OCI-LY7 (cell line): Measurements from ENCODE around the gene FAM184B. TPM values are rescaled to one million over a fixed set of nuclear protein-coding genes. Genes with fewer than 3 reads are reported as not detected.

Experiments
- BruUV-seq: library from RNA; stranded (reverse); fragments of 400-500 nt; replicated peaks from 2 replicates; lab custom pipeline; 2021; lab: Mats Ljungman, UMichigan
- CTCF ChIA-PET: fragments of 300-600 bp; sonication (Branson Sonifier 250); formaldehyde crosslinking; loops from one replicate; lab custom pipeline; 2022; ENCODE audit warnings: antibody characterized with exemption; ENCODE audit not compliant: unreplicated experiment; lab: Charles Lee
- POLR2A ChIA-PET: fragments of 300-600 bp; sonication (Branson Sonifier 250); formaldehyde crosslinking; loops from one replicate; lab custom pipeline; 2022; ENCODE audit warnings: antibody characterized with exemption; lab: Charles Lee
- DNase-seq: peaks from one replicate; pipeline ENCODE4 v3.0.0-alpha.2; 2015; ENCODE audit warnings: low spot score
- H2AFZ ChIP-seq: fragments of 200-600 bp; sonication (generic), shearing (Covaris generic); 2 replicates; pipeline ENCODE4 v1.6.1; 2014; ENCODE audit warnings: mild to moderate bottlenecking, antibody characterized with exemption, low read length, moderate library complexity
- H3K27ac ChIP-seq: fragments of 200-600 bp; sonication (generic); 2 replicates; pipeline ENCODE4 v1.5.1; 2014; ENCODE audit warnings: mixed run types, low read depth, mild to moderate bottlenecking, moderate library complexity, low read length, inconsistent platforms; ENCODE audit not compliant: poor library complexity, severe bottlenecking
- H3K36me3 ChIP-seq: fragments of 200-600 bp; sonication (generic); 2 replicates; pipeline ENCODE4 v1.6.1; 2014; ENCODE audit warnings: mild to moderate bottlenecking, antibody characterized with exemption, low read length, moderate library complexity, mixed read lengths; ENCODE audit not compliant: insufficient read depth
- H3K4me1 ChIP-seq: fragments of 200-600 bp; sonication (generic); 2 replicates; pipeline ENCODE4 v1.5.1; 2014; ENCODE audit warnings: mild to moderate bottlenecking, low read length; ENCODE audit not compliant: insufficient read depth, poor library complexity, severe bottlenecking
- H3K4me2 ChIP-seq: fragments of 200-600 bp; sonication (generic); 2 replicates; pipeline ENCODE4 v1.6.1; 2014; ENCODE audit warnings: mild to moderate bottlenecking, low read length
- H3K4me3 ChIP-seq: fragments of 200-600 bp; sonication (generic); 2 replicates; pipeline ENCODE4 v1.5.1; 2014; ENCODE audit warnings: mild to moderate bottlenecking, low read depth, low read length; ENCODE audit not compliant: poor library complexity, severe bottlenecking
- H3K79me2 ChIP-seq: fragments of 200-600 bp; sonication (generic); 2 replicates; pipeline ENCODE4 v1.6.1; 2016; ENCODE audit warnings: low read depth, mild to moderate bottlenecking, low read length, moderate library complexity, mixed read lengths; ENCODE audit not compliant: insufficient read depth
- H3K9me2 ChIP-seq: fragments of 200-600 bp; sonication (generic); 2 replicates; pipeline ENCODE4 v1.6.1; 2016; ENCODE audit warnings: mild to moderate bottlenecking, low read length, mixed read lengths; ENCODE audit not compliant: insufficient read depth
- H3K9me3 ChIP-seq: fragments of 200-600 bp; sonication (generic); 2 replicates; pipeline ENCODE4 v1.6.1; 2014; ENCODE audit warnings: mild to moderate bottlenecking, mixed run types, low read length, mixed read lengths
- H4K20me1 ChIP-seq: fragments of 200-600 bp; sonication (generic); 2 replicates; pipeline ENCODE4 v1.6.1; 2014; ENCODE audit warnings: mild to moderate bottlenecking, antibody characterized with exemption, low read length, moderate library complexity, mixed read lengths; ENCODE audit not compliant: insufficient read depth
- EZH2phosphoT487 ChIP-seq: fragments of 200-600 bp; sonication (generic); IDR thresholded peaks from 2 replicates; pipeline ENCODE4 v1.6.1; 2018; ENCODE audit warnings: low read depth, borderline replicate concordance, mild to moderate bottlenecking, mixed run types, antibody characterized with exemption, low read length, moderate library complexity, mixed read lengths
- intact Hi-C: fragments of 100-400 bp; cut with micrococcal nuclease; formaldehyde crosslinking; loops from one replicate; pipeline ENCODE4 v1.10.0; 2022; ENCODE audit not compliant: unreplicated experiment
- total RNA-seq, 2 experiments: library from RNA; depleted of rRNA in 1 of 2; stranded (reverse); fragments of >200 nt in 1 of 2; shearing (Covaris generic) in 1 of 2; gene quantifications; 2 replicates each; pipeline ENCODE4 v1.2.3, GENCODE V29; 2014 to 2022
- TF ChIP-seq, protein P1 (sequence below): fragments of 200-600 bp; sonication (generic); conservative IDR thresholded peaks from 2 replicates; pipeline ENCODE4 v1.5.1; 2014; ENCODE audit warnings: mild to moderate bottlenecking, antibody characterized with exemption, low read length, moderate library complexity, mixed read lengths

Gene FAM184B
- total RNA-seq, 2 experiments from 2014 or later, result not detected

DNA sequence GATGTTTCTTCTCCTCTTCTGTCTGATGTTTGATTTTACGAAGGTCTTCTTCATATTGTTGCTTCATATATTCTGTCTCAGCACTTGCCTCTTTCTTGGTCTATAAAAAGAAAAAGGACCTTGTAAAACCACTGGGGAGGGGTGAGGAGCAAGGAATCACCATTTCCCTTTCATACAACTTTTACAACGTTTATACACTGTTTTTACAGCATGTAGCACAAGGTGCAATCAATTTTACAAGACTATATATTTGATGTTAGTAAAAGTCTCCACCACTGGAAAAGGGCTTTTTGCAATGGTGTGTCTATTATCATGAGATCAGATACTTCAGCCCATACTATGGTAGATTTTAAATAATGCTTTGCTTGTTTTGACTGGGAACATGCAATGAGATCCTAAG lies 76.3 kb downstream of the FAM184B start:
- POLR2A ChIA-PET, result interaction anchor here (0.6 kb wide), 1 partner anchor 67 kb away, joined by 4 read pairs; no protein-coding TSS in a partner anchor
- Histone ChIP-seq H3K9me3 (no peaks in the 10 kb centered on the region), H3K36me3 (no peaks in the 10 kb centered on the region), H3K79me2 (no peaks in the 10 kb centered on the region), H3K4me2 (no peak overlapping the region), H3K4me1 (no peaks in the 10 kb centered on the region), H3K9me2 (no peaks in the 10 kb centered on the region), H2AFZ (no peak overlapping the region), H4K20me1 (no peaks in the 10 kb centered on the region), H3K27ac (no peak overlapping the region), H3K4me3 (no peak overlapping the region)
- no TSS peak for BruUV-seq
- intact Hi-C loops, result no loop called here
- CTCF ChIA-PET, result no interaction called here
- no peak for TF ChIP-seq EZH2phosphoT487
- TF ChIP-seq, protein P1, sequence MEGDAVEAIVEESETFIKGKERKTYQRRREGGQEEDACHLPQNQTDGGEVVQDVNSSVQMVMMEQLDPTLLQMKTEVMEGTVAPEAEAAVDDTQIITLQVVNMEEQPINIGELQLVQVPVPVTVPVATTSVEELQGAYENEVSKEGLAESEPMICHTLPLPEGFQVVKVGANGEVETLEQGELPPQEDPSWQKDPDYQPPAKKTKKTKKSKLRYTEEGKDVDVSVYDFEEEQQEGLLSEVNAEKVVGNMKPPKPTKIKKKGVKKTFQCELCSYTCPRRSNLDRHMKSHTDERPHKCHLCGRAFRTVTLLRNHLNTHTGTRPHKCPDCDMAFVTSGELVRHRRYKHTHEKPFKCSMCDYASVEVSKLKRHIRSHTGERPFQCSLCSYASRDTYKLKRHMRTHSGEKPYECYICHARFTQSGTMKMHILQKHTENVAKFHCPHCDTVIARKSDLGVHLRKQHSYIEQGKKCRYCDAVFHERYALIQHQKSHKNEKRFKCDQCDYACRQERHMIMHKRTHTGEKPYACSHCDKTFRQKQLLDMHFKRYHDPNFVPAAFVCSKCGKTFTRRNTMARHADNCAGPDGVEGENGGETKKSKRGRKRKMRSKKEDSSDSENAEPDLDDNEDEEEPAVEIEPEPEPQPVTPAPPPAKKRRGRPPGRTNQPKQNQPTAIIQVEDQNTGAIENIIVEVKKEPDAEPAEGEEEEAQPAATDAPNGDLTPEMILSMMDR, result no peak
- no peak for DNase-seq

DNA sequence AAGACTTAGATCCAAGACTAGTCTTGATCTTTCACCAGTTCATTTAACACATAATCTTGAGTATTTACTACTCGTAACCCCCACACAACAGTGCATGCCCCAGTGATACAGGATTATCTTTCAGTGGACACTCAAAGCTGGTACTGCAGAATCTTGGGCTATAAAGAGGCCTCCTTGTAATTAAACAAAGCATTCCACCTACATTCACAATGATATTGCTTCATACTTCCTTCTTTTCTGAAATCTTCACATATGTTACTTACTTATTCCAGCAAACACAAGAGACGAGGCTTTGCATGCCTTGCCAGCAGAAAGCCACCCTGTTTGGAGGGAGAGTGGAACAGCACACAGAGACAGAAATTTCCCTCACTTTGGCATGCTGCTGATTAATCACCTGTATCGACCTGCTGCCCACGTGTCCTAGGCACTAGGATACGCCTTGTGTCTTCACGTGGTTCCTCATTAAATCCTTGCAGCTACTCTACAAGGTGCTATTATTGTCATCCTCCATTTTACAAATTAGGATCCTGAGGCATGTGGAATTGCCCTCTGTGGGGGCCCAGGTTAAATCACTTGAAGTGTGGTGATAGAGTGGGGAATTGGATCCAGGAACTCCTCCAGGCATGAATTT lies 77.3 kb downstream of the FAM184B start:
- H3K27ac ChIP-seq, result no peak overlapping the region
- DNase-seq, result no peak
- H3K4me2 ChIP-seq, result no peak overlapping the region
- H3K4me1 ChIP-seq, result no peaks in the 10 kb centered on the region
- CTCF ChIA-PET, result no interaction called here
- intact Hi-C loops, result no loop called here
- POLR2A ChIA-PET, result no interaction called here
- H2AFZ ChIP-seq, result no peak overlapping the region
- H3K79me2 ChIP-seq, result no peaks in the 10 kb centered on the region
- no peaks in the 10 kb centered on the region for H3K36me3 ChIP-seq
- H3K9me2 ChIP-seq, result no peaks in the 10 kb centered on the region
- H4K20me1 ChIP-seq, result no peaks in the 10 kb centered on the region
- H3K9me3 ChIP-seq, result no peaks in the 10 kb centered on the region
- no peak for TF ChIP-seq EZH2phosphoT487
- BruUV-seq, result no TSS peak
- no peak overlapping the region for H3K4me3 ChIP-seq

DNA sequence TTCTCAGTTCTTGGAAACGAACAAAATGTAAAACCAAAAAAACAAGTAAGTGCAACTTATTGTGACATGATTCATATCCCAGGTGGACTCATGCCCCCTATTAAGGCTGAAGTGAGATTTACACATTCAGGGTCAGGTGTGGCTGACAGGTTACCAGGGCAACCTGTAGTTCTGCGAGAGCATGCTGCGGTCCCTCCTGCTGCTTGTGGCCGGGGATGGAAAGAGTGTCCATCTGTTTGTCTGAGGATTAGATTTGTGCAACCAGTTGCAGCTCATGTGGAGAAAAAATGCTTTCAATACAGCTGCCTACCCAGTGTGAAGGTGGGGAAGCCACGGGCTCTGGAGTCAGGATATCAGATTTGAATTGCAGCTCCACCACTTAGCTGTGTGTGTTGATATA lies 78.8 kb downstream of the FAM184B start:
- ChIA-PET CTCF (no interaction called here), POLR2A (interaction anchor here (0.6 kb wide), 1 partner anchor 27 kb away, joined by 4 read pairs; no protein-coding TSS in a partner anchor)
- intact Hi-C loops, result no loop called here
- no peak overlapping the region for H2AFZ ChIP-seq
- no peaks in the 10 kb centered on the region for H3K36me3 ChIP-seq
- no peaks in the 10 kb centered on the region for H3K9me2 ChIP-seq
- H3K4me1 ChIP-seq, result no peaks in the 10 kb centered on the region
- no TSS peak for BruUV-seq
- no peak overlapping the region for H3K27ac ChIP-seq
- H3K79me2 ChIP-seq, result no peaks in the 10 kb centered on the region
- no peak overlapping the region for H3K4me2 ChIP-seq
- no peak for DNase-seq
- no peaks in the 10 kb centered on the region for H4K20me1 ChIP-seq
- no peak for TF ChIP-seq EZH2phosphoT487
- TF ChIP-seq, protein P1, result no peak
- no peaks in the 10 kb centered on the region for H3K9me3 ChIP-seq
- H3K4me3 ChIP-seq, result no peak overlapping the region
